HL-60 (cell line): ENCODE results near the gene PRCC.
"Not testable (repeated sequence)": the region's sequence is repeated elsewhere in the genome, so short reads cannot be mapped to it uniquely, and the experiment has no call there.

ENCODE experiments used
- DNase-seq, 2 experiments: peaks; one replicate each; pipeline ENCODE4 v3.0.0-alpha.2; 2010 to 2020; ENCODE audit warnings: low read depth in 1 of 2, low spot score in 1 of 2
- H3K27ac ChIP-seq: fragments of 250-450 bp; sonication (Bioruptor Pico); replicated peaks from 2 replicates; pipeline ENCODE4 v1.5.1; 2020; ENCODE audit warnings: mild to moderate bottlenecking, moderate library complexity
- H3K27me3 ChIP-seq: fragments of 250-450 bp; sonication (Bioruptor Pico); 2 replicates; pipeline ENCODE4 v1.5.1; 2021; ENCODE audit warnings: mild to moderate bottlenecking, moderate library complexity; ENCODE audit not compliant: insufficient read depth, poor library complexity, severe bottlenecking
- H3K4me3 ChIP-seq: replicated peaks from 2 replicates; pipeline ENCODE4 v1.5.1; 2011; ENCODE audit warnings: mild to moderate bottlenecking, control low read depth, low read length; ENCODE audit not compliant: insufficient read depth
- CTCF ChIP-seq: IDR thresholded peaks from one replicate; pipeline ENCODE4 v1.5.1; 2011; ENCODE audit warnings: low read length, control low read depth, inconsistent platforms; ENCODE audit not compliant: insufficient read depth
- GABPA ChIP-seq: IDR thresholded peaks from 2 replicates; pipeline ENCODE4 v1.6.1; 2012; ENCODE audit warnings: low read depth
- POLR2AphosphoS5 ChIP-seq: IDR thresholded peaks from 2 replicates; pipeline ENCODE4 v1.6.1; 2012; ENCODE audit warnings: low read depth
- REST ChIP-seq: IDR thresholded peaks from 2 replicates; pipeline ENCODE4 v1.6.1; 2012; ENCODE audit warnings: low read depth; ENCODE audit not compliant: insufficient replicate concordance
- SPI1 ChIP-seq: IDR thresholded peaks from 2 replicates; pipeline ENCODE4 v1.6.1; 2012; ENCODE audit warnings: low read depth, mild to moderate bottlenecking, borderline replicate concordance

The PRCC gene

GRCh38 chr1:156755527-156755950 is 11.8 kb upstream of the PRCC start:
- H3K4me3 ChIP-seq, result no peak overlapping the region
- DNase-seq, result no peak
- H3K27me3 ChIP-seq, result no peaks in the 10 kb centered on the region
- no peak overlapping the region for H3K27ac ChIP-seq
- no peak for TF ChIP-seq REST
- no peak for TF ChIP-seq SPI1

GRCh38 chr1:156756355-156756754 is 11.0 kb upstream of the PRCC start:
- H3K27me3 ChIP-seq, result no peaks in the 10 kb centered on the region
- DNase-seq, result no peak
- H3K4me3 ChIP-seq, result no peak overlapping the region
- no peak for TF ChIP-seq SPI1
- TF ChIP-seq CTCF, result no peak
- no peak for TF ChIP-seq POLR2AphosphoS5
- no peak for TF ChIP-seq GABPA
- TF ChIP-seq REST, result no peak
- H3K27ac ChIP-seq, result no peak overlapping the region

- H3K27me3 ChIP-seq, DNase-seq, H3K27ac ChIP-seq: not testable (repeated sequence)
Measured at GRCh38 chr1:156757572-156758253, 9.6 kb upstream of the PRCC start.

GRCh38 chr1:156760092-156760795 is 7.1 kb upstream of the PRCC start:
- Histone ChIP-seq H3K4me3 (no peak overlapping the region), H3K27me3 (no peaks in the 10 kb centered on the region), H3K27ac (no peak overlapping the region)
- TF ChIP-seq GABPA, result no peak
- no peak for TF ChIP-seq POLR2AphosphoS5
- TF ChIP-seq SPI1, result no peak
- no peak for TF ChIP-seq REST
- no peak for TF ChIP-seq CTCF
- DNase-seq, result no peak

More at GRCh38 chr1:156757572-156758253, 9.6 kb upstream of the PRCC start:
- not testable (repeated sequence) for H3K4me3 ChIP-seq
